Left forelimb (tissue), 1 donor: ENCODE measurements around the gene LRRC73.
"Not testable (repeated sequence)": the region's sequence is repeated elsewhere in the genome, so short reads cannot be mapped to it uniquely, and the experiment has no call there.

ENCODE experiments used
- DNase-seq: peaks from one replicate; pipeline ENCODE4 v3.0.0-alpha.2; 2018; ENCODE audit warnings: low spot score

The LRRC73 gene

GRCh38 chr6:43461936-43462335 is 48.2 kb downstream of the LRRC73 start:
- DNase-seq, result no peak

GRCh38 chr6:43460032-43460431 is 50.1 kb downstream of the LRRC73 start:
- no peak for DNase-seq

DNA sequence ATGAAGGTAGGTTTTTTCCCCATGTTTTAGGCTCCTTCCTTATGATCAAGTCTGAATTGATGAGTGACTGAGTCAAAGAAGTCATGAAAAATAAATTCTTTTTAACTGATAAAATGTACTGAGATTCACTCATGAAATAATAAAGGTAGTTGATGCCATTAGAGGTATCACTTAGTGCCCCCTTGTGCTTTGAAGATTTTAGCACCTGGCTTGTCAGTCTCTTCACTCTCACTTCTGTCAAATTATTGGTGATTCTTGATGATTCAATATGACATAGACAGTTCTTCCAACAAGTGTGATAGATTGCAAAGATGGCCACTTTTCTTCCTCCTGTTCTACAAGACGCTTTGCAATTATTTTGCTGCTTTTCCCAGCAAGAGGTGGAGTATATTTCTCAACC is 50.6 kb downstream of the LRRC73 start:
- DNase-seq, result no peak

GRCh38 chr6:43458154-43458553 is 52.0 kb downstream of the LRRC73 start:
- not testable (repeated sequence) for DNase-seq

- DNase-seq, result no peak
Observed at GRCh38 chr6:43457643-43458042, 52.5 kb downstream of the LRRC73 start.
